HG03159 (cell line): ENCODE measurements around the gene ST8SIA1.
"Not testable (repeated sequence)": the region's sequence is repeated elsewhere in the genome, so short reads cannot be mapped to it uniquely, and the experiment has no call there.

Experiments used
- ATAC-seq: cut with Tn5 transposase; IDR thresholded peaks from one replicate; pipeline ENCODE4 v1.9.1; 2021; ENCODE audit warnings: mild to moderate bottlenecking, moderate library complexity; ENCODE audit not compliant: unreplicated experiment

The ST8SIA1 gene

DNA sequence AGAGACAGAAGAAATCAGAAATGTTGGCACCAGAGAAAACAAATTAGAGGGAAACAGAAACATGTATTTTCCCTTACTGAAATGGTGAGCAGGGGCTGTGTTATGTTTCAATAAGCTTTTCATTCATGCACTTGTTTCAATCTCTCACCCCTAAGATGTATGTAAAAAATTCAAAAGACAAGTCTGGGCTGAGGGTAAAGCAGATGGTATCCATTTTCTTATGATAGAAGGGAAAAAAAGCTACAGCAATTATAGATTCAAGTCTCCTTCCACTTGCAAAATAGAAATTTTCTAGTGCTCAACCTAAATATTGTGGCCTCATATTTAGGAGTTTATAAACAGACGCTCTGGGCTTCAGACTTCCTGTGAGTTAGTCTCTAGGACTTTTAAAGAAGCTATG is 138.3 kb downstream of the ST8SIA1 start:
- no peak for ATAC-seq

DNA sequence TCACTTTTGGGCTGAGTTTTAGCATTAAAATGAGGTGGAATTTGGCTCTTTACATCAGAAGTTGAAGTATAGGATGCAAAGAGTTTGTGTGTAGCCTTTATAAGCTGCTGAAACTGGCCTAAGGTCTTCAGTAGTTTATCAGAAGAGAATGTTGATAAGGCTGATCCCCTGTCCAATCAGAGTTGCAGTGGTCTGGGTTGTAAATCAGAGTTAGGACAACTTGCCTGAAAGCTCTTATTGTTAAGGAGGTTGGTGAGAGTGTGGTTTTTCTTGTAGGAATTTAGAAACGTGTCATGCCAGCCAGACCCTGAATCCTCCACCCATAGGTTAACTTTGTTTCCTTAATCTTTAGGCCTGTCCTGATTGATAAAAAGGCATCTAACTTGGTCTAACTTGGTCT is 143.5 kb downstream of the ST8SIA1 start:
- no peak for ATAC-seq

DNA sequence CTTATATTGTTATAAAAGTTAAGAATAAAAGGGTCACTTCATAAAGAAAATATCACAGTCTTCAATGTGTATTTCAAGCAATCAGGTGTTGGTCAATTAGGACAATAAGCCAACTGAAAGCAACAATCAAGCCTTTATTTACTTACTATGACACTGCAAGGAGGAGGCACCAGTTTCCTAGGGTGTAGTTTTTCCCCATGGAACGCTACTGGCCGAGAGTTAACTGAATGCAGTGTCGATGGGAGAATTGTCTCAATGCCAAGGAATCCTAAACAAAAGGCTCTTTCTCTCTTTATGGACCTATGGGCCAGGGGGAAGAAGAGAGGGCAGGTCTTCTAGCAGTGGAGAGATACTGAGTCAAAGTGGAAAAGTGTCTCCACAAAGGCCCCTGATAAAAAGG is 146.1 kb downstream of the ST8SIA1 start:
- ATAC-seq: no peak

DNA sequence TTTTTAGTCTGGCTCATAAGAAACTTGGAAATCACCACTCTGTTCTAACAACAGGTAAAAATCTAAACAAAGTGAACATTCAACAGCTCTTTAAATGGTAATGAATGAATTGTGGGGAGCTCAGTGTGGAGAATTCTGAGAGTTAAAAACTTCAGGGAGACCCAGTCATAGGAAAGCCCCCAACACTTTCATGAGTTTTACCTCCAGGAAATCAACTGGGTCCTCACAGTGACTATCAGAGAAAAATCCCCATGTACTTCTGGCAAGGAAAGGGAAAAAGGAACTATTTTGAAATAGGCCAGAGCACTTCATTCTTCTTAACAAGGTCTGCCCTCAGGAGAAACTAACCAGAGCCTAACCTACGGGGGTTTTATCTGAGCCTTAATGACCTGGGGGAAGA is 153.8 kb downstream of the ST8SIA1 start:
- no peak for ATAC-seq

DNA sequence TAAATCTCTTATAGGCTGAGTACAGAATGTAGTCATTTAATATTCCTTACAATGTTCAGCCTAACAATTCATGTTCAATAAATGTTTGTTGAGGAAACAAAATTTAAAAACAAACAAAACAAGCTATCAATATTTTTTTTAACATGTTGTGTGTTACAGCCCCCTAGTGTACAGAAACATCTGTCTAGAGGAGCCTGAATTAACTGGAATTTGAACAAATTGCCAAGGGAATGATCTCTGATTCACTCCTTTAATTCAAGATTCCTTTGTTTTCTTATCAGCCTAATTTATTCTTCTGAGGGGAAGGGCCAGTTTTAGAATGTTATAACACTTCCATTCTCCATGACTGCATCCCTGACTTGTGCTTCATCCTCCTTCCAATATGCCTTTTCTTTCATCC is 161.3 kb downstream of the ST8SIA1 start:
- no peak for ATAC-seq

DNA sequence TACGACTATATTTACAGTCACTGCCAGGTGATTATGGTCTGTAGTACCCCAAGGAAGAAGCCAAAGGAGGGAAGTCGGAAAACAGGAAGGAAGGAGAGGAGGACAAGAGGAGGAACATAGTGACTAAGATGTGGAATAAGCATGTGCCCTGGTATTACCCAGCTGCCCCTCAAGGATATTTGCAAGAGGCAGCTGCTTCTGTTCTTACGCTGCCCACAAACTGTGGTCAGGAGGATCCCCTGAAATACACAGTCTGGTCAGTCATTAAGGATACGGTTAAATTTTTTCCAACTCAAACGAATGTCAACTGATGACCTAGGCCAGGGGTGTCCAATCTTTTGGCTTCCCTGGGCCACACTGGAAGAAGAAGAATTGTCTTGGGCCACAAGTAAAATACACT is 162.0 kb downstream of the ST8SIA1 start:
- no peak for ATAC-seq

DNA sequence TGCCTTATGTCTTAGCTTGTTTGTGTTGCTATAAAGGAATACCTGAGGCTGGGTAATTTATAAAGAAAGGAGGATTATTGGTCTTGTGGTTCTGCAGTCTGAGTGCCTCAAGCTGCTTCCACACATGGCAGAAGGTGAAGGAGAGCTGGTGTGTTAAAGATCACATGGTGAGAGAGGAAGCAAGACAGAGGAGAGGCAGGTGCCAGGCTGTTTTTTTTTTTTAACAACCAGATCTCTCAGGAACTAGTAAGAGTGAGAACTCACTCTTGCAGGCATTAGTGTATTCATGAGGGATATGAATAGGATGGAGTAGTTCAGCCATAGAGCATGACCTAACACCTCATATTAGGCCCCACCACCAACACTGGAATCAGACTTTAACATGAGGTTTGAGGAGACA is 165.1 kb downstream of the ST8SIA1 start:
- ATAC-seq: no peak

DNA sequence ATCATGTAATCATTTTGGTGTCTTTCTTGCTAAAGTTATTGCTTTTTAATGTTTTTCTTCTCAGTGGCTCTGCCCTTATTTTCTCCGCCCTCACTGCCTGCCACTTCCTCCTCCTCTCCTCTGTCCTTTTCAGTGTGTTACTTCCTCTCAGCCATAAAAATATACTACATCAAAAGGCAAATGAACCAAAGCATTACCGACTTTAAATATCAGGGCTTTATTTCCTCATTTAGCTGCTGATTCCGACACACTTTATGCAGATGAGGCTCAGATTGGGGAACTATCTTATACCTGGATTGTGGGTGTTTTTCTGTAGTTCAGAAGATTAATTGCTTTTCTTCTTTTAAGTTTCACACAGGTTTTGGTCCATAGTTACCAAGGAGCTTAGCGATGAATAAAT is 170.4 kb downstream of the ST8SIA1 start:
- ATAC-seq: no peak

DNA sequence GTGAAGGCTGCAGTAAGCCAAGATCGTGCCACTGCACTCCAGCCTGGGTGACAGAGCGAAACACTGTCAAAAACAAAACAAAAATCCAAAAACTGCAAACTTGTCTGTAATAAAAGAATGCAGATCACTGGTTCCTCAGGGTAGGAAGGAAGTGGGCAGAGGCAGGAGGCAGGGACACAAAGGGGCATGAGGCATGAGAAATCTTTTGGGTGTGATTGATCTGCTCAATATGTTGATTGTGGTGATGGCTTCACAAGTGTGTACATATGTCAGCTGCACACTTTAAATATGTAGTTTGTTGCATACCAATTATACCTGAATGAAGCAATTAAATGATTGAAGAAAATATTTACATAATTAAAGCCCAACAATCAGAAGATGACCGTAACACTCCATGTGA is 170.9 kb downstream of the ST8SIA1 start:
- ATAC-seq: no peak

DNA sequence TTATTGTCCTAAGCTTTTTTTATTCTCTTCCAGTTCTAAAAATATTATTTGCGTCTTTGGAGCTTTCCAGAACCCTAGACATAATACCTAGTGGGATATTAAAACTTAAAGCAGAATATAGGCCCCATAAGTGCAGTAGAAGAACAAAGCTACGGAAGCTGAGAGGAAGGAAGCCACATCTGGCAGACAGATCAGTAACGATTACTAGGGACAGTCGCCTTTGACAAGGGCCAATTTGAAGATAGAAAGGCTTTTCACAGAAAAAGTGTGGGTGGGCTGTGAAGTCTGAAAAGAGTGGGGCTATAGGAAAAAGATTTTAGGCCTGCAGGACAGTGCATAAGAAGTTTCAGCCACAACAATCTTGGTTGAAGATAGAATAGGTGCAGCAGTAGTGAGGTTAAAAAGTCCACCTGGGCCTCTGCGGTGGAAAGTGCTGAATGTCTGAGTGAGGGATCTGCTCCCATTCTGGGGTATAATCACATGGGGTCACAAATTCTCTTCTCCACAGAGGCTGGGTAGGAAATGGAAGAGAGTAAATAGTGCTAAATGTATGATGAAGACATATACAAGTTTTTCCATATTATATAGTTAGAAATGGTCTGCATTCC is 174.0 kb downstream of the ST8SIA1 start:
- no peak for ATAC-seq

DNA sequence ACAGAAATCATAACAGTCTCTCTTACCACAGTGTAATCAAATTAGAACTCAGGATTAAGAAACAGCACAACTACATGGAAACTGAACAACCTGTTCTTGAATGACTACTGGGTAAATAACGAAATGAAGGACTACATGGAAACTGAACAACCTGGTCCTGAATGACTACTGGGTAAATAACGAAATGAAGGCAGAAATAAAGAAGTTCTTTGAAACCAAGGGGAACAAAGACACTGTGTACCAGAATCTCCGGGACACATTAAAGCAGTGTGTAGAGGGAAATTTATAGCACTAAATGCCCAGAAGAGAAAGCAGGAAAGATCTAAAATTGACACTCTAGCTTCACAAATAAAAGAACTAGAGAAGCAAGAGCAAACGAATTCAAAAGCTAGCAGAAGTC is 185.2 kb downstream of the ST8SIA1 start:
- not testable (repeated sequence) for ATAC-seq

DNA sequence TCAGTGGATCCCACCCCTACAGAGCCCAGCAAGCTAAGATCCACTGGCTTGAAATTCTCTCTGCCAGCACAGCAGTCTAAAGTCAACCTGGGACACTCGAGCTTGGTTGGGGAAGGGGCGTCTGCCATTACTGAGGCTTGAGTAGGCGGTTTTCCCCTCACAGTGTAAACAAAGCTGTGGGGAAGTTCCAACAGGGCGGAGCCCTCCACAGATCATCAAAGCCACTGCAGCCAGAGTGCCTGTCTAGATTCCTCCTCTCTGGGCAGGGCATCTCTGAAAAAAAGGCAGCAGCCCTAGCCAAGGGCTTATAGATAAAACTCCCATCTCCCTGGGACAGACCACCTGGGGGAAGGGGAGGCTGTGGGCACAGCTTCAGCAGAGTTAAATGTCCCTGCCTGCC is 187.8 kb downstream of the ST8SIA1 start:
- ATAC-seq: not testable (repeated sequence)
